GM12878 (cell line): ENCODE data around the gene AHNAK2.

Experiments
- BCL3 ChIP-seq: IDR thresholded peaks from 2 replicates; pipeline ENCODE4 v1.6.1; 2011; ENCODE audit warnings: borderline replicate concordance, low read depth, mild to moderate bottlenecking, moderate library complexity, low read length; ENCODE audit not compliant: insufficient read depth, poor library complexity, severe bottlenecking
- NBN ChIP-seq: fragments of 450-650 bp; IDR thresholded peaks from 2 replicates; pipeline ENCODE4 v1.6.1; 2016
- POLR2A ChIP-seq: IDR thresholded peaks from 2 replicates; pipeline ENCODE4 v1.6.1; 2011; ENCODE audit warnings: low read depth, mild to moderate bottlenecking, low read length
- TAF1 ChIP-seq: IDR thresholded peaks from 2 replicates; pipeline ENCODE4 v1.6.1; 2011; ENCODE audit warnings: mild to moderate bottlenecking, low read depth, low read length, borderline replicate concordance
- ZBTB33 ChIP-seq: fragments of 450-650 bp; IDR thresholded peaks from 2 replicates; pipeline ENCODE4 v1.6.1; 2017; ENCODE audit warnings: mild to moderate bottlenecking

- TF ChIP-seq TAF1 (no peak), NBN (no peak), BCL3 (no peak), POLR2A (no peak), ZBTB33 (no peak)
These were observed 8.5 kb upstream of the AHNAK2 start for GRCh38 chr14:104986487-104987164.
